Left cardiac atrium (tissue), 4 donors: ENCODE results near the gene MPZL1. TPM values are rescaled to one million over a fixed set of nuclear protein-coding genes. Genes with fewer than 3 reads are reported as not detected.
A peak's percentile ranks its signal among the peaks of the same experiment; 100 is the strongest.
"Not testable (repeated sequence)": the region's sequence is repeated elsewhere in the genome, so short reads cannot be mapped to it uniquely, and the experiment has no call there.

Source experiments
- ATAC-seq, 2 donors: fragments of 200-7000 bp; cut with Tn5 transposase; one replicate each; pipeline ENCODE4 v1.9.1; 2020; ENCODE audit warnings: mild to moderate bottlenecking in 2 of 2, moderate library complexity in 2 of 2
- DNase-seq: peaks from one replicate; pipeline ENCODE4 v3.0.0-alpha.2; 2020
- intact Hi-C, 2 donors: fragments of 100-400 bp; cut with DNase I; formaldehyde crosslinking; loops; one replicate each; pipeline versions ENCODE4 v1.14.1 to v1.15.1; 2022 to 2023
- total RNA-seq, 2 donors: library from RNA; stranded (reverse); fragmentation: NEBNext Ultra II Directional; extraction: Animal tissue kit (Norgen Biotek cat#: 25700); gene quantifications; one replicate each; pipeline ENCODE4 v1.2.1, GENCODE V29; 2021
- donor health status: DM: no; HTN: yes; CAD: no.
- donor health status: DM: no; HTN: yes; CAD: no; lungs with severe emphysema.
- donor health status: DM: yes; HTN: yes; CAD: no.
- donor health status: Dilated cardiomyopathy.

Gene MPZL1
- total RNA-seq, 2 donors from 2014 or later = 66.7 to 69.7 TPM

GRCh38 chr1:167791281-167792187 lies 69.8 kb downstream of the MPZL1 start:
- ATAC-seq (peak; percentile 51 to 68), DNase-seq (peak; percentile 62)
- intact Hi-C loops = loop anchor here in 1 of 2 donors (5.0 to 10.0 kb wide), 2 partner anchors 69 to 187 kb away; partner anchors contain the start of gene MPZL1

DNA sequence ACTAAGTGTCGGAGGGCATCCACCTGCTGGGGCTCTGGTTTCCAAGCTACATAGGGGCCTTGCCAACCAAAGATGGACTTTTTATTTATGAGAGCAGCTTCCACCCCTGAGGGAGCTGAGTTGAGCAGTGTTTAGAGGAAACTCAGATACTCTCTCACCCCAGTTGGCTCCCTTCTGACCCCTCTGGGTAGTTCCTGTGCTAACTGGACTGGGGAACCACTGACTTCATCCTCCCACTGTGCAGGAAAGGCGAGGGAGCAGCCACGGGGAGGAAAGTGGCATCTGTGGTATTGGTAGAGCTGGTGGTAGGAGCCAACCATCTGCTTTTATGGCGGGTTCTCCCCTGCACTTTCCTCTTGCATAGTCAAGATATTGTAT lies 70.4 kb downstream of the MPZL1 start:
- peak; percentile 4 to 21 for ATAC-seq
- intact Hi-C loops = loop anchor here in 1 of 2 donors (5.0 to 10.0 kb wide), 2 partner anchors 70 to 187 kb away; partner anchors contain the start of gene MPZL1

DNA sequence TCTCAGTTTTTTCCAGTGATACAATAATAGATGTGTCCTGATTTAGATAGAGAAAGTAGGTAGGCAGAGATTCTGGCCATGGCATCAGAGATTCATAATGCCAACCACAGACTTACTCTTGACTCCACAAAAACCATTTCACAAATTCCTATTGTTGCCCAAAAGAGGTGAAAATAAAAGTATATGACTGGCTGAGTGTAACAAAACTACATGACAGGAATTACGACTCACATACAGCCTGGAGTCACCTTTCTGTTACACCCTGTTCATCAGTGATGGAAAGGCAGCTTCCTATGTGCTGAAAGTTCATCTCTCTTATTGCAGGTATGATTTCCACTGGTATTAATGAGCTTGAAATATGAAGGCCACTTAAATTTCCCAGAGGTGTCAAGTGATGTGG lies 72.3 kb downstream of the MPZL1 start:
- intact Hi-C loops = loop anchor here in 1 of 2 donors (5.0 to 10.0 kb wide), 2 partner anchors 72 to 189 kb away; partner anchors contain the start of gene MPZL1
- no peak for ATAC-seq
- no peak for DNase-seq

More for the DNA sequence above, 70.4 kb downstream of the MPZL1 start:
- DNase-seq = no peak

- DNase-seq (peak; percentile 30), ATAC-seq (peak; percentile 5 to 27)
- intact Hi-C loops = loop anchor here in 1 of 2 donors (10.0 kb wide), 1 partner anchor 191 kb away; no protein-coding TSS in a partner anchor
Observed at GRCh38 chr1:167795810-167796740, 74.3 kb downstream of the MPZL1 start.

DNA sequence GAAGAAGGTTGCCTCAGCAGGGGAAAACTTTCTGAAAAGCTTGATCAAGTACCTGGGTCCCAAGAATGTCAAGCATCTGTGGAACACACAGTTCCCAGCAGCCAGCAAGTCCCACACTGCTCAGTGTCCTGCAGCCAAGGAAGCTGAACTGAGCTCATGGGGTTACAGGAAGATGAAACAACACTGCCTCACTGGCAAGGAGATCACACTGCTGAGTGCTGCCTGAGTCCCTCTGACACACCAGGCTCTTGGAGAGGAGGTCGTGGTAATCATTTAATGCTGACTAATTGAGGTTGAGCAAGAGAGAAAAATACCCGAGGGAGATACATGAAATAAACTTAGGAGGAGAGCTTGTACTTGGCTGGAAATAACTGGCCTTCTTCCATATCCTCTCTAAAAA lies 75.2 kb downstream of the MPZL1 start:
- intact Hi-C loops = loop anchor here in 1 of 2 donors (10.0 kb wide), 1 partner anchor 192 kb away; no protein-coding TSS in a partner anchor

GRCh38 chr1:167798952-167799351 lies 77.2 kb downstream of the MPZL1 start:
- intact Hi-C loops = loop anchor here in 1 of 2 donors (10.0 kb wide), 1 partner anchor 194 kb away; no protein-coding TSS in a partner anchor
- DNase-seq (no peak), ATAC-seq (no peak)

More for the DNA sequence above, 75.2 kb downstream of the MPZL1 start:
- peak; percentile 96 to 98 for ATAC-seq
- peak; percentile 86 for DNase-seq

DNA sequence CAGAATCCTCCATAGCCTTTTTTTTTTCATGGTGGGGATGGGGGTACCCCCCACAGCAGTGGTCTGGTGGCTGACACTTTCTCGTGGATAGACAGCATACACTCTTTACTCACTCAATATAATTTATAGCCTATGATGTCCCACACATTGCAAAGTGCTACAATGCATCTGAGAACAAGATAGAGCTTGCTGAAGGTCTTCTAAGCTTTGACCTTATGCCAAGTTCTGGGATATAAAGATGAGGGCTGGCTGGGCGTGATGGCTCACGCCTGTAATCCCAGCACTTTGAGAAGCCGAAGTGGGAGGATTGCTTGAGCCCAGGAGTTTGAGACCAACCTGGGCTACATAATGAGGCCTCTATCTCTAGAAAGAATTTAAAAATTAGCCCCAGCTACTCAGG lies 78.0 kb downstream of the MPZL1 start:
- ATAC-seq (no peak), DNase-seq (no peak)
- intact Hi-C loops = loop anchor here (10.0 kb wide), 1 partner anchor 195 kb away; no protein-coding TSS in a partner anchor

DNA sequence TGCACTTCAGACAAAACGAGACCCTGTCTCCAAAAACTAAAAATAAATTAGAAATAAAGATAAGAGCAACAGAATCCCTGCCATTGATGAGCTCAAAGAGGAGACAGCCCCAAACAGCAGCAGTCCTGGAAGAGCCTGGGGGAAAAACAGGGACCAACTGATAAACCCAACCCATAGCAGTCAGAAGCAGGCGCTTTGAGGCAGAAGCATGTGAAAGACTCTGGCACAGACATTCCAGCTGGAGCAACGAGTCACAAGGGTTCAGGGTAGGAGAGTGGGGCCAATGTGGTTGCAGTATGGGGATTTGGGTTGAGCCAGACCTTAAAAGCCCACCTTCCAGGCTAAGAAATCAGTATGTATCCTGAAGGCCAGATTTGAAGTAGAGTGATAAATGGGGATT lies 78.5 kb downstream of the MPZL1 start:
- intact Hi-C loops = loop anchor here in 1 of 2 donors (10.0 kb wide), 1 partner anchor 195 kb away; no protein-coding TSS in a partner anchor
- ATAC-seq = no peak
- no peak for DNase-seq

GRCh38 chr1:167802235-167802634 lies 80.5 kb downstream of the MPZL1 start:
- ATAC-seq (no peak), DNase-seq (no peak)
- intact Hi-C loops = loop anchor here in 1 of 2 donors (2.0 to 10.0 kb wide), 2 partner anchors 81 to 197 kb away; partner anchors contain the start of gene MPZL1

GRCh38 chr1:167803358-167804207 lies 81.8 kb downstream of the MPZL1 start:
- ATAC-seq (peak; percentile 96), DNase-seq (peak; percentile 95)
- intact Hi-C loops = loop anchor here in 1 of 2 donors (2.0 to 10.0 kb wide), 2 partner anchors 83 to 199 kb away; partner anchors contain the start of gene MPZL1

DNA sequence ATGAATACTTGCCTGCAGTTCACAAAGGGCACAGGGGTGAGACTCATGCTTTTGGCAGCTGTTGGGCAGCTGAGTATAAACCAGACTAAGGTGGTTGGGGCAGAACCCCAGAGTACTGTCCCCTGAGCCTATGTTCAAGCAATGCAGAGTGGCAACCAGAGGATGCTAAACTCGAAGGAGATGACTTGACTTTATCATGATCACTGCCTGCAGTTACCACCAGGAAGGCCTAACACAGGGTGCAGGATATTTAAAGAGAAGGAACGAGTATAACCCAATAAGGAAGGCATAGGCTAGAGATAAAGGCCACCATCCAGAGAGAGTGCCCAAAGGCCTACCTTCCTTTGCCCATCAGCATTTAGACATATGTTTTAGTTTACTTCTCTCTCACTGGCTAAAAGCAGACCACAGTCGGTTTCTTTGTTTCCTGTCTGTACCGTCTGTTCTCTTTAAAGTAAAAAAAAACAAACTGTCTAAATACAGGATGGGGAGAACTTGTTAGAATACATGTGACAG lies 83.3 kb downstream of the MPZL1 start:
- DNase-seq (no peak), ATAC-seq (no peak)
- intact Hi-C loops = loop anchor here in 1 of 2 donors (10.0 kb wide), 1 partner anchor 200 kb away; no protein-coding TSS in a partner anchor

DNA sequence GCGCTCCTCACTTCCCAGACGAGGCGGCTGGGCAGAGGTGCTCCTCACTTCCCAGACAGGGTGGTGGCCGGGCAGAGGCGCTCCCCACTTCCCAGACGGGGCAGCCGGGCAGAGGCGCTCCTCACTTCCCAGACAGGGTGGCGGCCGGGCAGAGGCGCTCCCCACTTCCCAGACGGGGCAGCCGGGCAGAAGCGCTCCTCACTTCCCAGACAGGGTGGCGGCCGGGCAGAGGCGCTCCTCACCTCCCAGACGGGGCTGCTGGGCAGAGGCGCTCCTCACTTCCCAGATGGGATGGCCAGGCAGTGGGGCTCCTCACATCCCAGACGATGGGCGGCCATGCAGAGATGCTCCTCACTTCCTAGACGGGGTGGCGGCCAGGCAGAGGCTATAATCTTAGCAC lies 84.5 kb downstream of the MPZL1 start:
- intact Hi-C loops = loop anchor here in 1 of 2 donors (10.0 kb wide), 1 partner anchor 201 kb away; no protein-coding TSS in a partner anchor
- not testable (repeated sequence) for DNase-seq, ATAC-seq

- intact Hi-C loops = loop anchor here in 1 of 2 donors (10.0 kb wide), 1 partner anchor 202 kb away; no protein-coding TSS in a partner anchor
- not testable (repeated sequence) for DNase-seq, ATAC-seq
Observed at GRCh38 chr1:167806676-167807075, 84.9 kb downstream of the MPZL1 start.

GRCh38 chr1:167808104-167808503 lies 86.3 kb downstream of the MPZL1 start:
- DNase-seq = no peak
- ATAC-seq = no peak
- intact Hi-C loops = loop anchor here in 1 of 2 donors (10.0 kb wide), 1 partner anchor 203 kb away; no protein-coding TSS in a partner anchor

DNA sequence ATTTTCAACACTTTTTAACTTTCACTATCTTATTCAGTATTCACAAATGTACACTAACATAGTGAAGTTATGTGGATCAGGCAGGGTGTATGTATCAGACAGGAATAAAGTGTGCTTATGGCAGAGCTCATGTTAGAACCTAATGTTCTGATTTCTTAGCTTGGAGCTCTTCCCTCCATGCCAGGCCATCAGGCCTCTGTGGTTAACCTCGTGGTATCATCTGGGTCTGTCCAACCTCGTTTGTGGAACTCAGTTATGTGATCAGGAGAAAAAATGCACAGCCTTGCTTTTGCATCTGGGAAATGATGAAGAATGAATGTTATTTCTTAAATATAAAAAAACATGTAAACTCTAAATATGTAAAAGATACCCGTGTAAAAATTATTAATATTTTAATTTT lies 86.9 kb downstream of the MPZL1 start:
- DNase-seq (no peak), ATAC-seq (no peak)
- intact Hi-C loops = loop anchor here in 1 of 2 donors (10.0 kb wide), 1 partner anchor 204 kb away; no protein-coding TSS in a partner anchor

DNA sequence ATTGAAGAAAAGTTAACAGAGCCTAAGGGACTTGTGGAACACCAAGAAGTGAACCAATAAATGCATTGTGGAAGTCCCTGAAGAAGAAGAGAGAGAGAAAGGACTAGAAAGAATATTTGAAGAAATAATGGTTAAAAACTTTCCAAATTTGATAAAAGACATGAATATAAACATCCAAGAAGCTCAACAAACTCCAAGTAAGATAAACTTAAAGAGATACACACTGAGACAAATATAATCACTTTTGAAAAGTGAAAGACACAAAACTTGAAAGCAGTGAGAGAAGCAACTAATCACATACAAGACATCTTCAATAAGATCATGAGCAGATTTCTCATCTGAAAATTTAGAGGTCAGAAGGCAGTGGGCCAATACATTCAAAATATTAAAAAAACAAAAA lies 91.2 kb downstream of the MPZL1 start:
- intact Hi-C loops = no loop called here
- no peak for ATAC-seq
- DNase-seq = no peak

DNA sequence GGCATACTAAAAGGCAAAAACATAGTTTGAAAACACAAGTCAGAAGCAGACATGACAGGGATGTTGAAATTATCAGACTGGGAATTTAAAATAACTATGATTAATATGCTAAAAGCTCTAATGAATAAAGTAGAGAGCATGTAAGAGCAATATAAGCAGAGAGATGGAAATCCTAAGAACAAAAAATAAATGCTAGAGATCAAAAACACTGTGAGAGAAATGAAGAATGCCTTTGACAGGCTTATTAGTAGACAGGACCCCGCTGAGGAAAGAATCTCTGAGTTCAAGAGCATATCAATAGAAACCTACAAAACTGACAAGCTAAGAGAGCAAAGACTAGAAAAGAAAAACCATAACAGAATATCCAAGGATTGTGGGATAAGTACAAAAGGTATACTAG lies 93.9 kb downstream of the MPZL1 start:
- ATAC-seq = no peak
- intact Hi-C loops = no loop called here

More for the DNA sequence above, 93.9 kb downstream of the MPZL1 start:
- DNase-seq = no peak
